LoVo (cell line): ENCODE results near the gene IRF6.

Source experiments
- DNase-seq: peaks from one replicate; pipeline ENCODE4 v3.0.0-alpha.2; 2016; ENCODE audit warnings: low spot score

The IRF6 gene

GRCh38 chr1:209790286-209791193 is 15.4 kb downstream of the IRF6 start:
- peak; percentile 14 for DNase-seq

- DNase-seq, result no peak
Observed at GRCh38 chr1:209789245-209789644, 16.7 kb downstream of the IRF6 start.

- DNase-seq, result no peak
Observed at GRCh38 chr1:209787551-209787950, 18.4 kb downstream of the IRF6 start.

- DNase-seq, result peak; percentile 34
Observed at GRCh38 chr1:209786146-209786545, 19.8 kb downstream of the IRF6 start.

GRCh38 chr1:209785592-209785991 is 20.4 kb downstream of the IRF6 start:
- DNase-seq, result no peak

- DNase-seq, result peak; percentile 98
Observed at GRCh38 chr1:209784265-209785169, 21.4 kb downstream of the IRF6 start, which contains the start of gene C1orf74. C1orf74 (minus strand) TSS chr1:209784559; CDS start chr1:209783634, 925 bp downstream.

GRCh38 chr1:209783386-209783785 is 22.6 kb downstream of the IRF6 start:
- DNase-seq, result no peak

GRCh38 chr1:209780268-209780667 is 25.7 kb downstream of the IRF6 start:
- peak; percentile 27 for DNase-seq

- DNase-seq, result no peak
Observed at GRCh38 chr1:209778102-209778501, 27.8 kb downstream of the IRF6 start.

GRCh38 chr1:209777587-209777986 is 28.4 kb downstream of the IRF6 start:
- DNase-seq, result no peak

- no peak for DNase-seq
Observed at GRCh38 chr1:209775678-209776077, 30.3 kb downstream of the IRF6 start.

- DNase-seq, result no peak
Observed at GRCh38 chr1:209774592-209774991, 31.4 kb downstream of the IRF6 start.

GRCh38 chr1:209772126-209772525 is 33.8 kb downstream of the IRF6 start:
- no peak for DNase-seq

GRCh38 chr1:209770636-209771415 is 35.1 kb downstream of the IRF6 start:
- DNase-seq, result no peak

GRCh38 chr1:209769971-209770370 is 36.0 kb downstream of the IRF6 start:
- DNase-seq, result no peak

GRCh38 chr1:209769171-209769904 is 36.6 kb downstream of the IRF6 start:
- no peak for DNase-seq

GRCh38 chr1:209768354-209768774 is 37.6 kb downstream of the IRF6 start:
- DNase-seq, result no peak

- no peak for DNase-seq
Observed at GRCh38 chr1:209767706-209768105, 38.2 kb downstream of the IRF6 start.

GRCh38 chr1:209767096-209767495 is 38.8 kb downstream of the IRF6 start:
- no peak for DNase-seq

GRCh38 chr1:209766051-209766450 is 39.9 kb downstream of the IRF6 start:
- DNase-seq, result no peak

GRCh38 chr1:209761011-209761635 is 44.8 kb downstream of the IRF6 start:
- DNase-seq, result no peak
